ENCODE data around the gene WWOX.

The WWOX gene

DNA sequence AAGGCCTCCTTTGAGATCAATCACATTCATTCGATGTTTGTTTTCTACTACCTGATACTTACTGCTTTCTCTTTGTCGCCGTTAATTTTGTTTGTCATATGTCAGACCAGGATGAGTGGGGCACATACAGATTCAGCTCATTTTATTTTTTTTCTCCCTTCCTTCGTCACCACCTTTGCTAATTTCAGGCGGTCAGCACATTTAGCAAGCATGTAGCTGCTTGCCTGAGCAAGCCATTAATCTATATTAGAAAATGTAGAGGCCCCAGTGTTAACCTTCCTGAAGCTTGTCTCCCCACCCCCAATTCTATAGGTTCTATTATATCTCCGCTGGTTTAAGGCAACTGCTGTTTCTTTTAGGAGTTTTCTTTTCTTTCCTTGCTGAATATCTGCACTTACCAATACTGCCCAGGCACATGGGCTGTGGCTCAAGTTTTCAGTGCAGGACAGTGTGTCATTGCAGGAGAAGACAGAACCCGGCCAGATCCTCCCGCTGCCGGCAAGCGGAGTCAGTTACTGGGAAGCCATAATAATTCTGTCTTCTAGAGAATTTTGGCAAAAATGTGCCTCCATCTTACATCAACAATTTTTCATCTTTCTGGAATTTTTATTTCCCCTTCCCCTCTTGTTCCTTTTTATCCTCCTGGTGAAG is 714.3 kb downstream of the WWOX start:
- no peaks in the 10 kb centered on the region for H3K9me3 ChIP-seq (ENCODE audit: low read length)
- peaks cover 24% of the 10 kb centered on the region for H3K4me1 ChIP-seq (ENCODE audit: insufficient read depth, low read length)
- H2AFZ ChIP-seq (ENCODE audit: low read depth, low read length): peak overlapping the region; percentile 43
- no peak overlapping the region for H3K4me3 ChIP-seq (ENCODE audit: low read length)
- H3K27me3 ChIP-seq (ENCODE audit: insufficient read depth, low read length): no peaks in the 10 kb centered on the region
- H3K36me3 ChIP-seq (ENCODE audit: insufficient read depth, low read length): no peaks in the 10 kb centered on the region

DNA sequence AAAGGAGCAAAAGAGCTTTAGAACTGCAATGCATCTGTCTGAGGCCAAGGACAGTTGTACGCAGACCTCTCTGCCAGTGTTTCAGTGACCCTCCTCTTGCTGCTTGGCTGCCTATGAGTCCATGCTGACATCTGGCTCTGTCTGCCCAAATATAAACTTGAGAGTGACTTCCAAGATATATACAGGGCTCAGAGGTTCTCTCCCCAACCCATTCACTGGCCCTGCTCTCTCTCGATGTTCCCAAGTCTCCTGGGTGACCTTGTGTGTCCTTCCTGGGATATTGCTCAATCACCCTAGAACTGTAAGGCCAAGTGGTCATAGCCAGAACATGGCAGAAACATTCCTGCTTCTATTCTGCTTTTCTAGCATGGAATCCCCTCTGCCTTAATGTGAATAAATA is 716.3 kb downstream of the WWOX start:
- H3K27me3 ChIP-seq (ENCODE audit: insufficient read depth, low read length): no peaks in the 10 kb centered on the region
- no peaks in the 10 kb centered on the region for H3K9me3 ChIP-seq (ENCODE audit: low read length)
- no peak overlapping the region for H3K4me3 ChIP-seq (ENCODE audit: low read length)
- H3K4me1 ChIP-seq (ENCODE audit: insufficient read depth, low read length): peaks cover 17% of the 10 kb centered on the region
- no peak overlapping the region for H2AFZ ChIP-seq (ENCODE audit: low read depth, low read length)
- H3K36me3 ChIP-seq (ENCODE audit: insufficient read depth, low read length): no peaks in the 10 kb centered on the region

DNA sequence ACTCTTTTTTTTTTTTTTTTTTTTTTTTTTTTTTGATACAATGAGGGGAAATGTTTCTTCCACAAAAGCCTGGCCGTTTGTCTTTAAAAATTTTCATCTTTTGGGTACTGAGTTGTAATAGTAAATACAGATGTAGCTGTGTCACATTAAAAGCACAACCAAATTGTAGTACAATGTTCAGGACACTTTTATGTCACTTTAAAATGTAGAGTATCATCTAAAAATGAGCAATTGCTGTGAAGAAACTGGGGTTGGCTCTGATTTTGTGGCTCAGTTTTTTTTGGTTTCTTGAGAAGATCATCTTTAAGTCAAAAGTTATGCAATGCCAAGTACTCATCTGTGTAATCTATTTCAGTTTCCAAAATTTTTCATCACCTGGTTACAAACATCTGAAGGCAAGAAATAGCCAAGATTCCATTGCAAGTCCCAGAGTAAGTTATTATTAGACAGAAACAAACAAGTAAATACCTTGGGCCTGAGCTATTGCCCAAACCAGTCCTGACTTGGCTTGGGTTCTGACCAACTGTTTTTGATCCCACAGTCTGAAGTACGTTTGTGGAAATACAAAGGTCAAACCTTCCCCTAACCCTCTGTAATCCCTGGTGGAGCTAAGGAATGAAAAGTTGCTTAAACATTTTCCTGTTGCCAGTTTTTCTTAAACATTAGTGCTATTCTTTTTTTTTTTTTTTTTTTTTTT is 717.2 kb downstream of the WWOX start:
- Histone ChIP-seq H3K27me3 (ENCODE audit: insufficient read depth, low read length) (no peaks in the 10 kb centered on the region), H3K4me3 (ENCODE audit: low read length) (no peak overlapping the region), H3K36me3 (ENCODE audit: insufficient read depth, low read length) (no peaks in the 10 kb centered on the region), H2AFZ (ENCODE audit: low read depth, low read length) (no peak overlapping the region), H3K9me3 (ENCODE audit: low read length) (no peaks in the 10 kb centered on the region), H3K4me1 (ENCODE audit: insufficient read depth, low read length) (peaks cover 17% of the 10 kb centered on the region)

DNA sequence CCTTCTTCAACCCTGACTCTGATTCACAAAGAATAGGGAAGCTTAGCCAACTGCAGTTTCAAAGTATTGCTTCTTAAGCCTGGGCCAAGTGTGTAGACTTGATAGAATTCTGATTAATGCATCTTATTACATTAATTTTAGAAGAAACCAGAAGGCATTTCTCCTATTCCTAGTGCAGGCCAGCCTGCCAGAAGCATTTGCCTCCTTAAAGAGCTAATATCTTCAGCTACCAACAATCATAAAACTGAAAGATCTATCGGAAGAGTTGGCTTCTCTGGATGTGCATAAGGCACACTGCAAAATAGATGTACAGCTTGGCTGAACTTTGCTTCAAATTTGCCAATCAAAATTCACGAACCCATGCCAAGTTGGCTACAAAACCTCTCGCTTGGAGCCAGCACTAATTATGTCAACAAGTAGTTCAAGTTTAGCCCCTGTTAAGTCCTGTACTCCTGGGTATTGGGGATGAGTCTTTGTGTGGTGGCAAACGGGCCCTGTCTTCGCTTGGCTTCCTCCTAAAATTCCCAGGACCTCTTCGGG is 717.8 kb downstream of the WWOX start:
- Histone ChIP-seq H3K36me3 (ENCODE audit: insufficient read depth, low read length) (no peaks in the 10 kb centered on the region), H3K4me1 (ENCODE audit: insufficient read depth, low read length) (peaks cover 17% of the 10 kb centered on the region), H2AFZ (ENCODE audit: low read depth, low read length) (no peak overlapping the region), H3K9me3 (ENCODE audit: low read length) (no peaks in the 10 kb centered on the region), H3K4me3 (ENCODE audit: low read length) (no peak overlapping the region), H3K27me3 (ENCODE audit: insufficient read depth, low read length) (no peaks in the 10 kb centered on the region)

DNA sequence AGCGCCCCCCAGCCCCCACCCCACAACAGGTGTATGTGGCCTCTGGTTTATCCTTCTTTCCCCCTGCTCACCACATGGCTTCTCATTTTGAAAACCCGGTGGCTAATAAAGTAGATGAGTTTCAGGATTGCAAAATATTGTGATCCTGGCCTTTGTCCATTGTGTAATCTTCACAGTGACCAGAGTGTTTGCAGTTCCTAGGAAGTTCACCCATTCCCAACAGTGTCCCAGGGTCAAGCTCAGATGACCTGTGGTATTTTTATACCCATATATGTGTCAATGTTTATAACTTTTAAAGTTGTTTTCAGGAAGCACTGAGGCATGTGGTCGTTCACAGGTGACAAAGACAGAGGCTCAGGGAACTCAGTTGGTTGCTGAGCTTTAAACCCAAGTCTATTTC is 721.9 kb downstream of the WWOX start:
- H3K4me3 ChIP-seq (ENCODE audit: low read length): no peak overlapping the region
- peaks cover 17% of the 10 kb centered on the region for H3K4me1 ChIP-seq (ENCODE audit: insufficient read depth, low read length)
- H3K27me3 ChIP-seq (ENCODE audit: insufficient read depth, low read length): no peaks in the 10 kb centered on the region

DNA sequence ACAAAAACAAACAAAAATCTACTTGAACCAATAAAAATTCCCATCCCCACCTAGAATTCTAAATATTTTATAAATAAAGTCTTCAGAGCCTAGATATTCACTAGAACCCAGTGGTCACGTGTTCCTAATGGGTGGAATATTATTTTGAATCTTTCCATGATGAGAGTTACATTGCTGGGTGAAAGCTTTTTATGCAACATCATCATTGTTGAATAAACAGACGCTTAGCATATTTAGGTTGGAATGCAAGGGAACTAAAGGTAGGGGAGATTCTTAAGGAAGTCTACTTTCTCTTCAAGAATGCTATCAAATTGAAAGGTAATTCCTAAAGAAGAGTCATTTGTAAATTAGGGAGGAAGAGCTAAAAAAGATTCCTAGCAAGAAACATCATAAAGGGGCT is 723.1 kb downstream of the WWOX start:
- Histone ChIP-seq H3K9me3 (ENCODE audit: low read length) (no peaks in the 10 kb centered on the region), H2AFZ (ENCODE audit: low read depth, low read length) (no peak overlapping the region), H3K4me1 (ENCODE audit: insufficient read depth, low read length) (peaks cover 14% of the 10 kb centered on the region), H3K36me3 (ENCODE audit: insufficient read depth, low read length) (no peaks in the 10 kb centered on the region), H3K4me3 (ENCODE audit: low read length) (no peak overlapping the region), H3K27me3 (ENCODE audit: insufficient read depth, low read length) (no peaks in the 10 kb centered on the region)

More for the DNA sequence above, 721.9 kb downstream of the WWOX start:
- no peaks in the 10 kb centered on the region for H3K36me3 ChIP-seq (ENCODE audit: insufficient read depth, low read length)
- no peaks in the 10 kb centered on the region for H3K9me3 ChIP-seq (ENCODE audit: low read length)
- no peak overlapping the region for H2AFZ ChIP-seq (ENCODE audit: low read depth, low read length)

DNA sequence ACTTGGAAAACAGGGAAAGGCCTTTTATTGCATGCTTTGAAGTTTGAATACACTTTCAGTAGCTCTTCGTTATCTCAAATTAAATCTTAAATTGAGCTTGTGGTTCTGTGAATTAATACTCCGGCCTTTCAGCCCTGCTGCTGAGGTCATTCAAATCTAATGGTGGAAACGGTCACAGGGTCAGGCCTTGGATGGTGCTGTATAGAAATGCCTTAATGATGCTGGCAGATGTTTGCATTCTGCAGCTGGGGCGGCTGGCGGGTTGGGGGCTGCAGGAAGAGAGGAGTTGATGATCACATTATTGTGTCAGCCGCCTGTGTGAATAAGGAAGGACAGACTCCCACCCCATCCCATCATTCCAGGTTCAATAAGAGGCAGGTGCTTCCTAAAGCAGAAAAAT is 723.6 kb downstream of the WWOX start:
- Histone ChIP-seq H3K4me1 (ENCODE audit: insufficient read depth, low read length) (peaks cover 9% of the 10 kb centered on the region), H2AFZ (ENCODE audit: low read depth, low read length) (no peak overlapping the region), H3K36me3 (ENCODE audit: insufficient read depth, low read length) (no peaks in the 10 kb centered on the region), H3K27me3 (ENCODE audit: insufficient read depth, low read length) (no peaks in the 10 kb centered on the region), H3K4me3 (ENCODE audit: low read length) (no peak overlapping the region), H3K9me3 (ENCODE audit: low read length) (no peaks in the 10 kb centered on the region)

DNA sequence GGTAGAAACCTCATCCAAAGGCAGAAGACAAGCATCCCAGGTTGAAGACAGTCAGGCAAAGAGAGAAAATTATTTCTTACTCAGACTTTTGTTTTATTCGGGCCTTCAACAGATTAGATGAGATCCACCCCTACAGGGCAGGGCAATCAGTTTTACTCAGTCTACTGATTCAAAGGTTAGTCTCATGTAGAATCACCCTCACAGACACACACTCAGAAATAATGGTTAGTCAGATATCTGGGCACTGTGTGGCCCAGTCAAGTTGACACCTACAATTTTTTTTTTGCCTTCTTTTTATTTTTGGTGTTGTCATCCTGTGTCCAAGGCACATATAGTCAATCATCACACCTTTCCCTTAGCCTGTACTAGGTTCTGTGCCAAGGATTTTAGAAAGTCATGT is 729.8 kb downstream of the WWOX start:
- no peaks in the 10 kb centered on the region for H3K9me3 ChIP-seq (ENCODE audit: low read length)
- no peaks in the 10 kb centered on the region for H3K27me3 ChIP-seq (ENCODE audit: insufficient read depth, low read length)
- no peaks in the 10 kb centered on the region for H3K4me1 ChIP-seq (ENCODE audit: insufficient read depth, low read length)
- no peak overlapping the region for H3K4me3 ChIP-seq (ENCODE audit: low read length)
- no peaks in the 10 kb centered on the region for H3K36me3 ChIP-seq (ENCODE audit: insufficient read depth, low read length)
- H2AFZ ChIP-seq (ENCODE audit: low read depth, low read length): no peak overlapping the region

DNA sequence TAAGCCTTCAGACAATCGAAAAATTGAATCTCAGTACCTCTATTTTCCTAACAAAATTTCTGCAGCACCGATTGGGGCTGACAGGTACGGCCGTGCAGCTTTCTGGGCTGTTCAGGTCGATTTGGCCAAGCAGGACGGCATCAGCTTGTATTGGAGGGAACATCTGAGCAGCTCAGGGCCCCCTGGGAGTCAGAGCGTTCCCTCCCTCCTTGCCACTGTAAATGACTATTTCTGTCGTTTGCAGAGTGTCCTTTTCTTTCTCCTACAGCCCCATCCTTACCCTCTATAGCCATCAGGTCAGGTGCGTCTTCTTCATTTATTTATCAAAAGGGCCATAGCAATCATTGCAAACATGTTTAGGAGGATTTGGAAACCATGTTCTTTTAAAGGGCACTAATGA is 731.1 kb downstream of the WWOX start:
- Histone ChIP-seq H3K4me3 (ENCODE audit: low read length) (no peak overlapping the region), H3K9me3 (ENCODE audit: low read length) (no peaks in the 10 kb centered on the region), H2AFZ (ENCODE audit: low read depth, low read length) (no peak overlapping the region), H3K27me3 (ENCODE audit: insufficient read depth, low read length) (no peaks in the 10 kb centered on the region), H3K36me3 (ENCODE audit: insufficient read depth, low read length) (no peaks in the 10 kb centered on the region), H3K4me1 (ENCODE audit: insufficient read depth, low read length) (no peaks in the 10 kb centered on the region)

DNA sequence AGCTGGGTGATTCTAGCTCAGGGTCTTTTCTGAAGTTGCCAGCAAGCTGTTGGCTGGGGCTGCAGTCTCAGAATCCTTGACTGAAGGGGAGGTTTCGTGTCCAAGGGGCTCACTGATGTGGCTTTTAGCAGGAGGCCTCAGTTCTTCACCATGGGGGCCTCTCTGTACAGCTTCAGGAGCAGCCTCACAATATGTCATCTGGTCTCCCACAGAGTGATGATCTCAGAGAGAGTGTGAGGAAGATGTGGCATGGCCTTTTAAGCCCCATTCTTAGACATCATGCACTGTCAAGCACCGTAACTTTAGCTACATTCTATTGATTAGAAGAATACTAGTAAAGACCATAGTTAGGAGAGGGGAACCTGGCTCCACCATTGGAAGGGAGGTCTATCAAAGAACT is 732.6 kb downstream of the WWOX start:
- Histone ChIP-seq H3K27me3 (ENCODE audit: insufficient read depth, low read length) (no peaks in the 10 kb centered on the region), H3K4me1 (ENCODE audit: insufficient read depth, low read length) (no peaks in the 10 kb centered on the region), H3K4me3 (ENCODE audit: low read length) (no peak overlapping the region), H2AFZ (ENCODE audit: low read depth, low read length) (no peak overlapping the region), H3K9me3 (ENCODE audit: low read length) (no peaks in the 10 kb centered on the region), H3K36me3 (ENCODE audit: insufficient read depth, low read length) (no peaks in the 10 kb centered on the region)

DNA sequence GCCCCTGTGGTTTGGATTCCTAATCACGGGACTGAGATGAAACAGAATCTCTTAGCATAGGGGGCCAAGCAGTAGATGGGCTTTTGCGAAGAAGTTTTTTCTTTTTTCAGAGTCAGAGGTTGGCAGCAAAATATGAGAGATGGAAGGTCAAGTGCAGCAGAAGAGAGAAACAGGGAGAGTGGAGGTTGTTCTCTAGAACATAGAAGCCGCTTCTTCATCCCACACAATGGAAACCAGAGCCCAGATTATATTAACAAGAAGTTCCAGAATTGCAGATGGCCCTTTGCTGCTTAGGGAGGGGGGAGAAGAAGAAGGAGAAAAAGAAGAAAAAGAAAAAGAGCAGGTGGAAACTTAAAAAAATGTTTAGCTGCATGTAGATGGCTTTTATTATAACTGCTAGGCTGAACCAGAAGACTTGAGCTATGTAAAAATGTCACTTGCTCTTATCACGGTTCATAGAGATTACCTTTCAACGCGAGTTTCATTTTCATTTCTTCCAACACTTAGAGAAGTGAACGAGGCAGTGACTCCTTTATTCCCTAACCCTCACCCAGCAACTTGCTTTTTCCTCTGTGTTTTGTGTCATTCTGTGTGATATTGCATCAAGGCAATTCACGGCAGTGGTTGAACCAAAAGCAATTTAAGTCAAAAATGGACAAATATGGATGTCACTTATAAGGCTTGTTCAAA is 737.5 kb downstream of the WWOX start:
- Histone ChIP-seq H3K4me3 (ENCODE audit: low read length) (no peak overlapping the region), H3K27me3 (ENCODE audit: insufficient read depth, low read length) (no peaks in the 10 kb centered on the region), H3K4me1 (ENCODE audit: insufficient read depth, low read length) (no peaks in the 10 kb centered on the region), H3K9me3 (ENCODE audit: low read length) (no peaks in the 10 kb centered on the region), H2AFZ (ENCODE audit: low read depth, low read length) (no peak overlapping the region), H3K36me3 (ENCODE audit: insufficient read depth, low read length) (no peaks in the 10 kb centered on the region)

DNA sequence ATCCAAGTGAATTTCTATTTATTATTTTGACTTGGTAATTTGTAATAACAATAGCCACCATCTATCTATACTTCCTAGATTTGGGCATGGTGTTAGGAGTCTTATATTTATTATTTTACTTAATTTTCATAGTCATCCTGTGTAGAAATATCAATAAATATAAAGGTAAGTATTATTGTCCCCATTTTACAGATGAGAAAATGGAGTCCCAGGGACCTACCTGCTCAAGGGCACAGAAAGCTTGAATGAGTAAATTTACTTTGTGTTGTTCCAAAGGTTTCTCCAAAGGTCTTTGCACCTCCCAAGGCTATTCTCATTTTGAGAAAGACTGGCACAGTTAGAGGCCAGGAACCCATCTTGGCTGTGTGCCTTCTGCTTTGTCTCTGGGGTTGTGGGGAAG is 738.3 kb downstream of the WWOX start:
- Histone ChIP-seq H3K9me3 (ENCODE audit: low read length) (no peaks in the 10 kb centered on the region), H3K27me3 (ENCODE audit: insufficient read depth, low read length) (no peaks in the 10 kb centered on the region), H3K4me1 (ENCODE audit: insufficient read depth, low read length) (no peaks in the 10 kb centered on the region), H3K4me3 (ENCODE audit: low read length) (no peak overlapping the region), H2AFZ (ENCODE audit: low read depth, low read length) (no peak overlapping the region), H3K36me3 (ENCODE audit: insufficient read depth, low read length) (no peaks in the 10 kb centered on the region)

DNA sequence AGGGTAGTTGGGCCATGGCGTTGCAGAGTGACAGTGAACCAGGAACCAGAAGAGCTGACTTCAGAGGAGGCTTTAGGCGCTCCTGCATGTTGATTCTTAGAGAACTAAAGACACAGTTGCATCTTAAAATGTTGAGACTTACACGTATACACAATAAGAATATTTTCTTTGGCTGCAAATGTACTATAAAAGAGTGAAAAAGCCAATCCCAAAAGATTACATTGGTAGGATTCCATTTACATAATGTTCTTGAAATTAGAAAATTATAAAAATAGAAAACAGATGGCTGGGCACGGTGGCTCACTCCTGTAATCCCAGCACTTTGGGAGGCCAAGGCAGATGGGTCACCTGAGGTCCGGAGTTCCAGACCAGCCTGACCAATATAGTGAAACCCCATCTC is 738.8 kb downstream of the WWOX start:
- H2AFZ ChIP-seq (ENCODE audit: low read depth, low read length): no peak overlapping the region
- H3K4me3 ChIP-seq (ENCODE audit: low read length): no peak overlapping the region
- no peaks in the 10 kb centered on the region for H3K27me3 ChIP-seq (ENCODE audit: insufficient read depth, low read length)
- H3K4me1 ChIP-seq (ENCODE audit: insufficient read depth, low read length): no peaks in the 10 kb centered on the region
- H3K9me3 ChIP-seq (ENCODE audit: low read length): no peaks in the 10 kb centered on the region
- no peaks in the 10 kb centered on the region for H3K36me3 ChIP-seq (ENCODE audit: insufficient read depth, low read length)
